ENCODE measurements around the gene RALB.

Gene RALB

GRCh38 chr2:120316071-120316470 is 63.4 kb downstream of the RALB start:
- H3K9ac ChIP-seq (ENCODE audit: low read length) = no peak overlapping the region
- TF ChIP-seq EZH2phosphoT487 (IDR thresholded peaks at IDR 0.05; ENCODE audit: low read depth) = no peak
- TF ChIP-seq, protein P1, sequence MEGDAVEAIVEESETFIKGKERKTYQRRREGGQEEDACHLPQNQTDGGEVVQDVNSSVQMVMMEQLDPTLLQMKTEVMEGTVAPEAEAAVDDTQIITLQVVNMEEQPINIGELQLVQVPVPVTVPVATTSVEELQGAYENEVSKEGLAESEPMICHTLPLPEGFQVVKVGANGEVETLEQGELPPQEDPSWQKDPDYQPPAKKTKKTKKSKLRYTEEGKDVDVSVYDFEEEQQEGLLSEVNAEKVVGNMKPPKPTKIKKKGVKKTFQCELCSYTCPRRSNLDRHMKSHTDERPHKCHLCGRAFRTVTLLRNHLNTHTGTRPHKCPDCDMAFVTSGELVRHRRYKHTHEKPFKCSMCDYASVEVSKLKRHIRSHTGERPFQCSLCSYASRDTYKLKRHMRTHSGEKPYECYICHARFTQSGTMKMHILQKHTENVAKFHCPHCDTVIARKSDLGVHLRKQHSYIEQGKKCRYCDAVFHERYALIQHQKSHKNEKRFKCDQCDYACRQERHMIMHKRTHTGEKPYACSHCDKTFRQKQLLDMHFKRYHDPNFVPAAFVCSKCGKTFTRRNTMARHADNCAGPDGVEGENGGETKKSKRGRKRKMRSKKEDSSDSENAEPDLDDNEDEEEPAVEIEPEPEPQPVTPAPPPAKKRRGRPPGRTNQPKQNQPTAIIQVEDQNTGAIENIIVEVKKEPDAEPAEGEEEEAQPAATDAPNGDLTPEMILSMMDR (IDR thresholded peaks at IDR 0.05; ENCODE audit: low read depth, low read length) = no peak

DNA sequence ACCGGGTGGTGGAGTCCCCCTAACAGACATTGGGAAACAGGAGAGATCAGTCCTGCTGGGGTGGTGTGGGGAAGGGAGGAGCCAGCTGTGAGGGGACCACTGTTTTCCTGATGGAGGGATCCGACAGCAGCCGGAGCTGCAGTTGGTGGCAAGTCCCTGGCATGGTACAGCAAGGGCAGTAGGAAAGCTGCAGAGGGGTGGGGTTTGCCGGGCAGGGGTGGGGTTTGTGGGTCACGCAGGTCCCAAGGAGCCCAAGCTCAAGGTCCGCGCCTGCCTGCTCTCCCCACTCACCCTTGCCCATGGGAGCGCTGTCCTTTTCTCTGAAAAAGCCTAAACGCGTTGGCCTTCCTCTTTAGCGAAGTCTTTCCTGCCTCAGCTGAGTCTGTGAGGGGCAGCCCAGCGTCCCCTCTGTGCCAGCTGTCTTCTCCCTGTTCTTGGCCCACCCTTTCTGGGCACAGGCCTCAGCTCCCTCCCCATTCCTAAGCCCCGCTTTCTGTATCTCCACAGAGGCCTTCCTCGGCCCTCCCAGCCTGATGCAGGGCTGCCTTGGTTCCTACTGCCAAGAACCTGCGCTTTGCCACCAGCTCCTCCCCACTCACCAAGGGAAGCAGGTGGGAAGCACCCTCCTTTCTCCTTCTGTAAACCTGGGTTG is 64.0 kb downstream of the RALB start:
- H3K36me3 ChIP-seq (replicated peaks; ENCODE audit: low read depth, low read length) = no peaks in the 10 kb centered on the region
- no peaks in the 10 kb centered on the region for H3K79me2 ChIP-seq (ENCODE audit: low read length)
- H3K4me2 ChIP-seq (ENCODE audit: low read length) = no peak overlapping the region
- no peaks in the 10 kb centered on the region for H4K20me1 ChIP-seq (ENCODE audit: insufficient read depth, low read length)
- peaks cover 2% of the 10 kb centered on the region for H3K27me3 ChIP-seq (ENCODE audit: low read depth, low read length)
- TF ChIP-seq, protein P1 (IDR thresholded peaks at IDR 0.05; ENCODE audit: low read depth, low read length) = no peak
- no peak for TF ChIP-seq EZH2phosphoT487 (IDR thresholded peaks at IDR 0.05; ENCODE audit: low read depth)
- H3K4me3 ChIP-seq (ENCODE audit: low read length) = no peak overlapping the region
- no peak overlapping the region for H3K9ac ChIP-seq (ENCODE audit: low read length)
- H3K9me3 ChIP-seq (ENCODE audit: insufficient read depth, low read length) = no peaks in the 10 kb centered on the region
- no peak overlapping the region for H2AFZ ChIP-seq (ENCODE audit: low read depth, low read length)
- peaks cover 9% of the 10 kb centered on the region; the same call in 1 of the 2 replicates for H3K4me1 ChIP-seq (ENCODE audit: low read length)
- no peak overlapping the region for H3K27ac ChIP-seq (ENCODE audit: low read length)

More at GRCh38 chr2:120316071-120316470, 63.4 kb downstream of the RALB start:
- H3K4me1 ChIP-seq (ENCODE audit: low read length) = peaks cover 9% of the 10 kb centered on the region; the same call in 1 of the 2 replicates
- no peaks in the 10 kb centered on the region for H3K9me3 ChIP-seq (ENCODE audit: insufficient read depth, low read length)
- no peaks in the 10 kb centered on the region for H3K36me3 ChIP-seq (replicated peaks; ENCODE audit: low read depth, low read length)
- H2AFZ ChIP-seq (ENCODE audit: low read depth, low read length) = no peak overlapping the region
- H3K4me2 ChIP-seq (ENCODE audit: low read length) = no peak overlapping the region
- H3K79me2 ChIP-seq (ENCODE audit: low read length) = no peaks in the 10 kb centered on the region
- H4K20me1 ChIP-seq (ENCODE audit: insufficient read depth, low read length) = no peaks in the 10 kb centered on the region
- peaks cover 2% of the 10 kb centered on the region for H3K27me3 ChIP-seq (ENCODE audit: low read depth, low read length)
- H3K27ac ChIP-seq (ENCODE audit: low read length) = no peak overlapping the region
- no peak overlapping the region for H3K4me3 ChIP-seq (ENCODE audit: low read length)

- H3K79me2 ChIP-seq (ENCODE audit: low read length) = no peaks in the 10 kb centered on the region
- H3K4me3 ChIP-seq (ENCODE audit: low read length) = no peak overlapping the region
- no peaks in the 10 kb centered on the region for H4K20me1 ChIP-seq (ENCODE audit: insufficient read depth, low read length)
- no peak overlapping the region for H3K4me2 ChIP-seq (ENCODE audit: low read length)
- H3K4me1 ChIP-seq (ENCODE audit: low read length) = peaks cover 9% of the 10 kb centered on the region; the same call in 1 of the 2 replicates
- H3K9ac ChIP-seq (ENCODE audit: low read length) = no peak overlapping the region
- no peak overlapping the region for H2AFZ ChIP-seq (ENCODE audit: low read depth, low read length)
- no peaks in the 10 kb centered on the region for H3K9me3 ChIP-seq (ENCODE audit: insufficient read depth, low read length)
- no peak overlapping the region for H3K27ac ChIP-seq (ENCODE audit: low read length)
- no peaks in the 10 kb centered on the region for H3K36me3 ChIP-seq (replicated peaks; ENCODE audit: low read depth, low read length)
- TF ChIP-seq, protein P1 (IDR thresholded peaks at IDR 0.05; ENCODE audit: low read depth, low read length) = no peak
- TF ChIP-seq EZH2phosphoT487 (IDR thresholded peaks at IDR 0.05; ENCODE audit: low read depth) = no peak
- no peaks in the 10 kb centered on the region; the same call in 1 of the 2 replicates for H3K27me3 ChIP-seq (ENCODE audit: low read depth, low read length)
These were observed 64.5 kb downstream of the RALB start for GRCh38 chr2:120317180-120317533.

- H2AFZ ChIP-seq (ENCODE audit: low read depth, low read length) = no peak overlapping the region
- no peaks in the 10 kb centered on the region for H4K20me1 ChIP-seq (ENCODE audit: insufficient read depth, low read length)
- H3K4me2 ChIP-seq (ENCODE audit: low read length) = no peak overlapping the region
- peaks cover 4% of the 10 kb centered on the region; the same call in 1 of the 2 replicates for H3K4me1 ChIP-seq (ENCODE audit: low read length)
- TF ChIP-seq, protein P1 (IDR thresholded peaks at IDR 0.05; ENCODE audit: low read depth, low read length) = no peak
- no peak for TF ChIP-seq EZH2phosphoT487 (IDR thresholded peaks at IDR 0.05; ENCODE audit: low read depth)
- H3K9ac ChIP-seq (ENCODE audit: low read length) = no peak overlapping the region
- no peak overlapping the region for H3K4me3 ChIP-seq (ENCODE audit: low read length)
- no peaks in the 10 kb centered on the region for H3K36me3 ChIP-seq (replicated peaks; ENCODE audit: low read depth, low read length)
- no peaks in the 10 kb centered on the region for H3K79me2 ChIP-seq (ENCODE audit: low read length)
- no peaks in the 10 kb centered on the region for H3K9me3 ChIP-seq (ENCODE audit: insufficient read depth, low read length)
- no peak overlapping the region for H3K27ac ChIP-seq (ENCODE audit: low read length)
- no peaks in the 10 kb centered on the region; the same call in 1 of the 2 replicates for H3K27me3 ChIP-seq (ENCODE audit: low read depth, low read length)
These were observed 65.3 kb downstream of the RALB start for GRCh38 chr2:120317916-120318315.
